Measurements from ENCODE around the gene KPRP. TPM values are rescaled to one million over a fixed set of nuclear protein-coding genes. Genes with fewer than 3 reads are reported as not detected.

KPRP gene, protein sequence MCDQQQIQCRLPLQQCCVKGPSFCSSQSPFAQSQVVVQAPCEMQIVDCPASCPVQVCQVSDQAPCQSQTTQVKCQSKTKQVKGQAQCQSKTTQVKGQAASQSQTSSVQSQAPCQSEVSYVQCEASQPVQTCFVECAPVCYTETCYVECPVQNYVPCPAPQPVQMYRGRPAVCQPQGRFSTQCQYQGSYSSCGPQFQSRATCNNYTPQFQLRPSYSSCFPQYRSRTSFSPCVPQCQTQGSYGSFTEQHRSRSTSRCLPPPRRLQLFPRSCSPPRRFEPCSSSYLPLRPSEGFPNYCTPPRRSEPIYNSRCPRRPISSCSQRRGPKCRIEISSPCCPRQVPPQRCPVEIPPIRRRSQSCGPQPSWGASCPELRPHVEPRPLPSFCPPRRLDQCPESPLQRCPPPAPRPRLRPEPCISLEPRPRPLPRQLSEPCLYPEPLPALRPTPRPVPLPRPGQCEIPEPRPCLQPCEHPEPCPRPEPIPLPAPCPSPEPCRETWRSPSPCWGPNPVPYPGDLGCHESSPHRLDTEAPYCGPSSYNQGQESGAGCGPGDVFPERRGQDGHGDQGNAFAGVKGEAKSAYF
- not detected in 2 replicates for total RNA-seq

DNA sequence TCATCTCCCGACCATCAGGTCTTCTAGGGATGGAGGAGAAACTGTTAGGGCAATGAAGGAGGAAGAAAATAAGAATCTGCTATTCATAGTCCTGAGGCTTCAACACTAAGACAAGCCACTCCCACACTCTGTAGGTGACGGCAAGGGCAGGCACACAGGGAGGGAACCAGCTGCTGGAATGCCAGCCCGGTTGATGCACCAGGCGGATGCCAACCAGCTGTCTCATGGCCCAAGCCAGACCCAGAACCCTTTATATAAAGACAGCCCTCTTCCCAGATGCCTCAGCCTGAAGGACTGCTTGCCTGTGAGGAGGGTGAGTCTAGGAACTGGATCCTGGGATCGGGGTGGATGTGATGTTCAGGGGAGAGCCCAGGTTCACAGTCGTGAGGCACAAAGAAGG is at the start of gene KPRP:
TSS of gene KPRP (plus strand) at position 279 of the 400 bp plus-strand sequence. CDS start 1,564 bp downstream, outside the sequence.

GRCh38 chr1:152774875-152775274 is 17.1 kb downstream of the KPRP start, which contains the start of gene LCE1F:
LCE1F (plus strand) TSS chr1:152775140; CDS start chr1:152776372, 1,232 bp downstream.

GRCh38 chr1:152786077-152786476 is 28.3 kb downstream of the KPRP start, which contains the start of gene LCE1E:
LCE1E (plus strand) TSS chr1:152786257; CDS start chr1:152787300, 1,043 bp downstream.

DNA sequence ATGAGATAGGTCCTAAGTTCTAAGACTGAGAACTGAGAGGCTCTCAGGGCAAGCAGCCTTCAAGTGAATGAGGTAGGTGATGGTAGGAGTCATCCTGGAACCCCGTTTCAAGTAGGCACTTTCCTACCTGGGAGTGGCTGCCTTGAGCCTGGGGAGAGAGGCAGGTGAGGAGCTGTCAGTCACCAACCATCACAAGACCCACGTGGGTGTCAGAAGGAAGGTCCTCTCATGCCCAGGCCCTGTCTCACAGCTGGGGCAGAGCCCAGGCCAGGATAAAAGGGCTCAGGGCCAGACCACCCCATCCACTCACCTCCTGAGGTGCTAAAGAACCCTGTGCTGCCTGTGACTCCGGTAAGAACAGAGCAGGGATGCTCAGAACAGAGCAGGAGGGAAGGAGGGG is 38.6 kb downstream of the KPRP start, which contains the start of gene LCE1D:
TSS of gene LCE1D (plus strand) at position 301 of the 400 bp plus-strand sequence. CDS start 1,074 bp downstream, outside the sequence.

GRCh38 chr1:152806576-152806975 is 48.8 kb downstream of the KPRP start, which contains the start of gene LCE1C:
LCE1C (minus strand) TSS chr1:152806651; CDS start chr1:152805478, 1,173 bp downstream.

Other genes with a start within 250 kb of the KPRP start
- not detected in 2 replicates for gene LCE5A, start 247.2 kb upstream of the KPRP start, total RNA-seq
- gene CRCT1, start 243.5 kb upstream of the KPRP start, total RNA-seq: not detected in 2 replicates
- not detected in 2 replicates for gene LCE3E, start 191.2 kb upstream of the KPRP start, total RNA-seq
- not detected in 2 replicates for gene LCE3D, start 177.5 kb upstream of the KPRP start, total RNA-seq
- gene LCE3C, start 157.8 kb upstream of the KPRP start, total RNA-seq: not detected in 2 replicates
- gene LCE3B, start 144.2 kb upstream of the KPRP start, total RNA-seq: not detected in 2 replicates
- gene LCE3A, start 134.9 kb upstream of the KPRP start, total RNA-seq: not detected in 2 replicates
- not detected in 2 replicates for gene LCE2D, start 94.6 kb upstream of the KPRP start, total RNA-seq
- gene LCE2C, start 82.7 kb upstream of the KPRP start, total RNA-seq: not detected in 2 replicates
- not detected in 2 replicates for gene LCE2B, start 71.9 kb upstream of the KPRP start, total RNA-seq
- gene LCE2A, start 59.7 kb upstream of the KPRP start, total RNA-seq: not detected in 2 replicates
- not detected in 2 replicates for gene LCE4A, start 49.9 kb upstream of the KPRP start, total RNA-seq
- gene LCE1F, start 17.1 kb downstream of the KPRP start, total RNA-seq: not detected in 2 replicates
- gene LCE1E, start 28.2 kb downstream of the KPRP start, total RNA-seq: not detected in 2 replicates
- not detected in 2 replicates for gene LCE1D, start 38.7 kb downstream of the KPRP start, total RNA-seq
- gene LCE1C, start 48.6 kb downstream of the KPRP start, total RNA-seq: not detected in 2 replicates
- not detected in 2 replicates for gene LCE1B, start 53.9 kb downstream of the KPRP start, total RNA-seq
- gene LCE1A, start 69.4 kb downstream of the KPRP start, total RNA-seq: not detected in 2 replicates
- not detected in 2 replicates for gene LCE6A, start 84.8 kb downstream of the KPRP start, total RNA-seq
- not detected in 2 replicates for gene LCE7A, start 102.0 kb downstream of the KPRP start, total RNA-seq
- not detected in 2 replicates for gene SMCP, start 120.3 kb downstream of the KPRP start, total RNA-seq
- gene IVL, start 150.5 kb downstream of the KPRP start, total RNA-seq: 0.11 TPM in 1 of 2 replicates, not detected in the other
- not detected in 2 replicates for gene SPRR5, start 189.2 kb downstream of the KPRP start, total RNA-seq
- not detected in 2 replicates for gene SPRR4, start 212.6 kb downstream of the KPRP start, total RNA-seq
- not detected in 2 replicates for gene SPRR1A, start 226.1 kb downstream of the KPRP start, total RNA-seq
- gene SPRR3, start 243.7 kb downstream of the KPRP start, total RNA-seq: not detected in 2 replicates

Measured in articular chondrocyte of knee joint (primary cell).